ENCODE measurements around the gene FAM241A.

DNA sequence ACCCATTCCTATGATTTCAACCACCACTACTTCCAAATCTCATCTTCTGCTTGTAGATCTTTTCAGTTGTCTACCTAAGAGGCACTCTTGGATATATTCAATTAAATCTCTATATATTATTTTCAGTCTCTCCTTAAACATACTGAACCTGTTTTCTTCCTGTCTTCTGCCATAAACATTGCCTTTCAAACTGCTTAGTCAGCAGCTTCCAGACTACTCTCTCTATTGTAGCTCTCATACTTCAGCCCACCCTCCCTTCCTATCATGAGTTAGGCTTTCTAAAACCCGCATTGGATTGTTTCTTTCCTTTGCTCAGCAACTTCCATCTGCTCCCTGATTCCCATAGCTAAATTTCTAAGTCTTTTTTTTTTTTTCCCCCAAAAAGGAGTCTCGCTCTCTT, 90.8 kb downstream of the FAM241A start:
- TF ChIP-seq POLR2A (IDR thresholded peaks at IDR 0.05) = no peak
- TF ChIP-seq, protein P1, sequence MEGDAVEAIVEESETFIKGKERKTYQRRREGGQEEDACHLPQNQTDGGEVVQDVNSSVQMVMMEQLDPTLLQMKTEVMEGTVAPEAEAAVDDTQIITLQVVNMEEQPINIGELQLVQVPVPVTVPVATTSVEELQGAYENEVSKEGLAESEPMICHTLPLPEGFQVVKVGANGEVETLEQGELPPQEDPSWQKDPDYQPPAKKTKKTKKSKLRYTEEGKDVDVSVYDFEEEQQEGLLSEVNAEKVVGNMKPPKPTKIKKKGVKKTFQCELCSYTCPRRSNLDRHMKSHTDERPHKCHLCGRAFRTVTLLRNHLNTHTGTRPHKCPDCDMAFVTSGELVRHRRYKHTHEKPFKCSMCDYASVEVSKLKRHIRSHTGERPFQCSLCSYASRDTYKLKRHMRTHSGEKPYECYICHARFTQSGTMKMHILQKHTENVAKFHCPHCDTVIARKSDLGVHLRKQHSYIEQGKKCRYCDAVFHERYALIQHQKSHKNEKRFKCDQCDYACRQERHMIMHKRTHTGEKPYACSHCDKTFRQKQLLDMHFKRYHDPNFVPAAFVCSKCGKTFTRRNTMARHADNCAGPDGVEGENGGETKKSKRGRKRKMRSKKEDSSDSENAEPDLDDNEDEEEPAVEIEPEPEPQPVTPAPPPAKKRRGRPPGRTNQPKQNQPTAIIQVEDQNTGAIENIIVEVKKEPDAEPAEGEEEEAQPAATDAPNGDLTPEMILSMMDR (IDR thresholded peaks at IDR 0.05) = no peak

Data from right lobe of liver (tissue), 4 donors.